DND-41 (cell line): ENCODE data around the gene RIIAD1.

ENCODE experiments used
- ATAC-seq: fragments of 200-7000 bp; cut with Tn5 transposase; 3 replicates; pipeline ENCODE4 v1.9.1; 2021; ENCODE audit warnings: low read depth; ENCODE audit not compliant: insufficient read depth
- DNase-seq: peaks from one replicate; pipeline ENCODE4 v3.0.0-alpha.2; 2020
- H2AFZ ChIP-seq: 2 replicates; pipeline ENCODE4 v1.6.0; 2012; ENCODE audit warnings: low read depth, low read length
- H3K27ac ChIP-seq: 2 replicates; pipeline ENCODE4 v1.5.1; 2012; ENCODE audit warnings: low read length, inconsistent platforms
- H3K27me3 ChIP-seq: fragments of 200-600 bp; sonication (generic); 2 replicates; pipeline ENCODE4 v1.6.0; 2012; ENCODE audit warnings: low read length, mild to moderate bottlenecking, inconsistent platforms; ENCODE audit not compliant: insufficient read depth, poor library complexity
- H3K36me3 ChIP-seq: 2 replicates; pipeline ENCODE4 v1.5.1; 2012; ENCODE audit warnings: low read length, inconsistent platforms; ENCODE audit not compliant: insufficient read depth
- H3K4me1 ChIP-seq: 2 replicates; pipeline ENCODE4 v1.5.1; 2012; ENCODE audit warnings: mild to moderate bottlenecking, low read length; ENCODE audit not compliant: insufficient read depth
- H3K4me2 ChIP-seq: 2 replicates; pipeline ENCODE4 v1.6.0; 2012; ENCODE audit warnings: mild to moderate bottlenecking, moderate library complexity, low read length, inconsistent platforms; ENCODE audit not compliant: insufficient read depth
- H3K4me3 ChIP-seq, 2 experiments: fragments of 200-600 bp in 1 of 2; shearing (Covaris generic) in 1 of 2; 2 replicates each; pipeline ENCODE4 v1.5.1; 2012 to 2016; ENCODE audit warnings: inconsistent platforms in 2 of 2, low read length in 2 of 2, mild to moderate bottlenecking in 2 of 2, low read depth in 1 of 2, moderate library complexity in 1 of 2
- H3K79me2 ChIP-seq: 2 replicates; pipeline ENCODE4 v1.6.0; 2012; ENCODE audit warnings: low read length, inconsistent platforms; ENCODE audit not compliant: insufficient read depth
- H3K9ac ChIP-seq: 2 replicates; pipeline ENCODE4 v1.6.0; 2012; ENCODE audit warnings: low read depth, mild to moderate bottlenecking, inconsistent platforms, low read length, moderate library complexity
- H3K9me3 ChIP-seq: 2 replicates; pipeline ENCODE4 v1.5.1; 2012; ENCODE audit warnings: low read length, moderate library complexity, mild to moderate bottlenecking, inconsistent platforms; ENCODE audit not compliant: insufficient read depth, severe bottlenecking
- H4K20me1 ChIP-seq: 2 replicates; pipeline ENCODE4 v1.6.0; 2012; ENCODE audit warnings: low read length; ENCODE audit not compliant: insufficient read depth
- EZH2 ChIP-seq: IDR thresholded peaks from 3 replicates; pipeline ENCODE4 v1.6.1; 2012; ENCODE audit warnings: borderline replicate concordance, low read depth, mild to moderate bottlenecking, moderate library complexity, low read length, inconsistent platforms; ENCODE audit not compliant: severe bottlenecking
- TF ChIP-seq, protein P1 (sequence below): IDR thresholded peaks from 2 replicates; pipeline ENCODE4 v1.5.1; 2012; ENCODE audit warnings: borderline replicate concordance, low read length, moderate library complexity, mild to moderate bottlenecking; ENCODE audit not compliant: poor library complexity, severe bottlenecking; ENCODE audit errors: extremely low read depth

RIIAD1 gene

DNA sequence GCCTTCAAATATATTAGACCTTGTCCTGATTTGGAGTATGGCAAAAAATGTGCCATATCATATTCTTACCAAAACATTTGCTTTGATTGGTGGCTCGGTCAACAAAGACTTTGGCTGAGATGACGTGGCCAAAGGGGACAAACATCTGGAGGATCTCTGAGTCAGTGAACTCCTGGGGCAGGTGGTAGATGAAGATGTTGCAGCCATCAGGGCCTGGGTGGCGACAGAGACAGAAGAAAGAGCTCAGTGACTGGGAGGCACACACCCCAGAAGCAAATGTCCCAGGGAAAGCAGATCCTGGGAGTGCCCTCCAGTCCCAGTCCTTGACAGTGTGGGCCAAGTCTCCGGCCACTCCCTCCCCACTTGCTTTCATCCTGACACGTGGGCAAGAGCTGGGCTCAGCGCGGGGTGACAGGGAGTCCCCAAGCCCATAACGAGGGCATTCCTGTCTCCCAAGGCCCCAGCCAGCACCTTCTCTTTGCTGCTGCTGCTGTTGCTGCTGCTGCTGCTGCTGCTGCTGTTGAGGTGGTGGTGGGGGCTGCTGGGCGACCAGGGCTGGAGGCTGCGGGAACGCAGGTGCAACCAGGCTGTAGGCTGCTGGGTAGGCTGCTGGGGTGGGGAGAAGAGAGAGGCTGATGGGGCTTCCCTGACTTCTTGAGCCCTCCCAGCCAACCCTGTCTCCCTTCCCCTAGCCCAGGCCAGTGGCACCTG is 15.4 kb upstream of the RIIAD1 start:
- Histone ChIP-seq H3K27ac (no peak overlapping the region), H3K4me3 (no peak overlapping the region), H3K79me2 (no peaks in the 10 kb centered on the region), H4K20me1 (0 out of 2 replicates have a peak, but pooled peaks cover 3% of the 10 kb centered on the region), H3K27me3 (no peaks in the 10 kb centered on the region), H3K4me1 (peaks cover 10% of the 10 kb centered on the region; the same call in 1 of the 2 replicates), H3K4me2 (no peak overlapping the region), H3K9ac (no peak overlapping the region), H3K9me3 (no peaks in the 10 kb centered on the region), H3K36me3 (peaks cover 6% of the 10 kb centered on the region; the same call in 1 of the 2 replicates), H2AFZ (no peak overlapping the region)
- TF ChIP-seq EZH2 = no peak
- TF ChIP-seq, protein P1, sequence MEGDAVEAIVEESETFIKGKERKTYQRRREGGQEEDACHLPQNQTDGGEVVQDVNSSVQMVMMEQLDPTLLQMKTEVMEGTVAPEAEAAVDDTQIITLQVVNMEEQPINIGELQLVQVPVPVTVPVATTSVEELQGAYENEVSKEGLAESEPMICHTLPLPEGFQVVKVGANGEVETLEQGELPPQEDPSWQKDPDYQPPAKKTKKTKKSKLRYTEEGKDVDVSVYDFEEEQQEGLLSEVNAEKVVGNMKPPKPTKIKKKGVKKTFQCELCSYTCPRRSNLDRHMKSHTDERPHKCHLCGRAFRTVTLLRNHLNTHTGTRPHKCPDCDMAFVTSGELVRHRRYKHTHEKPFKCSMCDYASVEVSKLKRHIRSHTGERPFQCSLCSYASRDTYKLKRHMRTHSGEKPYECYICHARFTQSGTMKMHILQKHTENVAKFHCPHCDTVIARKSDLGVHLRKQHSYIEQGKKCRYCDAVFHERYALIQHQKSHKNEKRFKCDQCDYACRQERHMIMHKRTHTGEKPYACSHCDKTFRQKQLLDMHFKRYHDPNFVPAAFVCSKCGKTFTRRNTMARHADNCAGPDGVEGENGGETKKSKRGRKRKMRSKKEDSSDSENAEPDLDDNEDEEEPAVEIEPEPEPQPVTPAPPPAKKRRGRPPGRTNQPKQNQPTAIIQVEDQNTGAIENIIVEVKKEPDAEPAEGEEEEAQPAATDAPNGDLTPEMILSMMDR = peak; percentile 7
- ATAC-seq = peak; percentile 71
- DNase-seq = peak; percentile 50

DNA sequence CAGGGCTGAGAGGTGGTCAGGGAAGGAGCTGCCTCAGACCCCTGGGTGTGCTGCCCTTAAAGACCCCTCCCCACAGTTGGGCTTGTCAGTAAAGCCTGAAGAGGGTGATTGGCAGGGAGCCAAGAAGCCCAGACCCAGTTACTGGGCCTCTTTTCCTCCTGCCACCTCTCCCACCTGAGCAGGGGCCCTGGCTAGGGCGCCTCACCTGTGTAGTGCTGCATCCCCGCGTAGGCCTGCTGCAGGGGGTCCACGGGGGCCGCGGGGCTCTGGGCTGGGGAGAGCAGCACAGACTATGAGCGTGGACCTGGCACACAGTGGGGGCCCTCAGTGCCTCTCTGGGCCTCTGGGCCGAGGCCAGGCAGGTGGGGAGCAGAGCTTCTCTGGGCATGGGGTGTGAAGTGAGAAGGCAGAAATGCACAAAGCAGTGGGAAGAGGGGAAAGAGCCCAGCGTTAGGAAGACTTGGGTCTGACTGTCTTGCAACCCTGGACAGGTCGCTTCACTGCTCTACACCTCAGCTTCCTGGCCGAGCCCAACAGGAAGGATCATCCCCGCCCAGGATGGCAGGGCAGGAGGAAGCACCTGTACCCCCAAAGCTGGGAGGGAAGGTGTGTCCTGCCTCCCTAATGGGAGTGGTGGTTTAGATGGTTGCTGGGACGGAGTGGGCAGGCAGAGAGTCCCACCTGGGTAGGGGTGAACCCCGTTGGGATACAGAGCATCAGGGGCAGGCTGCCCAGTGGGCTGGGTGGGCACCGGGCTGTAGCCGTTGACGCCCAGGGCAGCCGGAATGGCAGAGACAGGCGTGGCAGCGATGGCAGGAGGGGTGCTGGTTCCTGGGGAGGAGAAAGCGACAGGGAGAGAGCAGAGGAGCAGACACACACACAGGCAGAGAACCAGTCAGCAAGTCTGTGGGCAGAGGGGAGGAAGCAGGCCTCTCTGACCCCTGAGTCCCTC is 14.6 kb upstream of the RIIAD1 start:
- H3K4me2 ChIP-seq = no peak overlapping the region
- H3K27ac ChIP-seq = no peak overlapping the region
- no peak overlapping the region for H2AFZ ChIP-seq
- H3K27me3 ChIP-seq = no peaks in the 10 kb centered on the region
- H3K4me3 ChIP-seq = no peak overlapping the region
- no peaks in the 10 kb centered on the region for H3K36me3 ChIP-seq
- no peaks in the 10 kb centered on the region for H3K9me3 ChIP-seq
- TF ChIP-seq, protein P1 = no peak
- TF ChIP-seq EZH2 = no peak
- H4K20me1 ChIP-seq = 0 out of 2 replicates have a peak, but pooled peaks cover 3% of the 10 kb centered on the region
- H3K4me1 ChIP-seq = peaks cover 10% of the 10 kb centered on the region; the same call in 1 of the 2 replicates
- no peak overlapping the region for H3K9ac ChIP-seq
- no peak for DNase-seq
- no peak for ATAC-seq
- no peaks in the 10 kb centered on the region for H3K79me2 ChIP-seq

DNA sequence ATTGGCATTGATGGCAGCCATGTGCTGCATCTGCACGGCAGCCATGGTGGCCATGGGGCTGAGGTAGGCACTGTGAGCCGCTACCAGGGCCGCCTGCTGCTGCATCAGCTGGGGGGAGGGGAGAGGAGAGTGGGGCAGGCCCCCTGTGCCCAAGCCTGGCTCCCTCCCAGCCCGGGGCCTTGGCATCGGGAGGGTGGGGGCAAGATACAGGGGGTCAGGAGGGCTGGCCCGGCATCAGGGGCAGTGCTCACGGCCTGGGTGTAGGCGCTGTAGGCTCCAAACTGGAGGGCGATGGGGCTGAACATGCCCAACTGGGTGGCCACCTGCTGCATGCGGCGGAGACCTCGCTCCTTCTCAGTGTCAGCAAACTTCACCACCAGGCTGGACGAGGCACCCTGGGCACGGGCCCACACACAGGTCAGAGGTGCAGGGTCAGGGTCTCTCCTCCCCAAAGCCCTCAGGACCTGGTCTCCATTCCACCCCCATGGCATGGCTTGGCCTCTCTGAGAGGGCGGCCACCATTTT is 13.7 kb upstream of the RIIAD1 start:
- no peak overlapping the region for H3K9ac ChIP-seq
- H3K27me3 ChIP-seq = no peaks in the 10 kb centered on the region
- no peaks in the 10 kb centered on the region for H3K9me3 ChIP-seq
- H4K20me1 ChIP-seq = 0 out of 2 replicates have a peak, but pooled peaks cover 3% of the 10 kb centered on the region
- no peak for ATAC-seq
- no peak overlapping the region for H3K27ac ChIP-seq
- TF ChIP-seq, protein P1 = no peak
- TF ChIP-seq EZH2 = no peak
- no peaks in the 10 kb centered on the region for H3K36me3 ChIP-seq
- no peak overlapping the region for H2AFZ ChIP-seq
- no peaks in the 10 kb centered on the region for H3K79me2 ChIP-seq
- no peak for DNase-seq
- peaks cover 10% of the 10 kb centered on the region; the same call in 1 of the 2 replicates for H3K4me1 ChIP-seq
- no peak overlapping the region for H3K4me2 ChIP-seq
- H3K4me3 ChIP-seq = no peak overlapping the region
